ENCODE measurements around the gene TRAF3.

DNA sequence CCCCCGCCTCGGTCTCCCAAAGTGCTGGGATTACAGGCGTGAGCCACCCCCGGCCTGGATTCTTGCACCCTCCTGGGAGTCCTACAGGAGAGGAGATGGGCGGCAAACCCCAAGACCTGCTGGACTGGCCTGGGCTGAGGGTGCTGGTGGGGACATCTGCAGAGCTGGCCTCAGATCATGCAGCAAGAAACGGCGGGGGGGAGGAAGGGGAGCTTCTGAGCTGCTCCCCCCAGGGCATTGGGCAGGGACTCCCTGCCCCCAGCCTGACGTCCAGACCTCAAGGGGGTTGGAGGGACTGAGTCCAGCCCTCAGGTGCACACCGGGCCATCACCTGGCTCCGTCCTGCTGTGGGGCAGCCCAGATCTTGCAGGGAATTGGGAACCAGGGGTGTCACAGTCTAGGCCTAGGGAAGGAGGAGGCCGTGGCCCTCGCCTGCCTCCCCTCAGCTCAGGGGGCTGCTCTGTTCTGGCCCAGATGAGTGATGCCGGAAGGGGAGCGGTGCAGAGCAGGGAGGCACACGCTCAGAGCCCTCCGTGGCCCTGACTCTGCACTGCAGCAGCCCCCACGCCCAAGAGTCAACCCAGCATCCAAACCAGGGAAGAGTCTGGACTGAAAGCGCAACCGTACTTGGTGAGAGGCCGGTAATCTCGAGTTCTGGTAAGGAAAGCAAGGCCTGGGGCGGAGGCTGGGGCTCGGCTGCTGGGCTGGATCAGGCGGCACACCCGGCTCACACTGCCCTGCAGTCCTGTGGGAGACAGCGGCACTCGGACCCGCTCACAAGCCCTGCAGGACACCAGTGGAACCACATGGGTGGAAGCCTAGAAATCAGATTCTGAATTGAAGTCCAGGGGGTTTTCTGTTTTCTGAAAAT lies 136.3 kb downstream of the TRAF3 start:
- TF ChIP-seq, protein P1, sequence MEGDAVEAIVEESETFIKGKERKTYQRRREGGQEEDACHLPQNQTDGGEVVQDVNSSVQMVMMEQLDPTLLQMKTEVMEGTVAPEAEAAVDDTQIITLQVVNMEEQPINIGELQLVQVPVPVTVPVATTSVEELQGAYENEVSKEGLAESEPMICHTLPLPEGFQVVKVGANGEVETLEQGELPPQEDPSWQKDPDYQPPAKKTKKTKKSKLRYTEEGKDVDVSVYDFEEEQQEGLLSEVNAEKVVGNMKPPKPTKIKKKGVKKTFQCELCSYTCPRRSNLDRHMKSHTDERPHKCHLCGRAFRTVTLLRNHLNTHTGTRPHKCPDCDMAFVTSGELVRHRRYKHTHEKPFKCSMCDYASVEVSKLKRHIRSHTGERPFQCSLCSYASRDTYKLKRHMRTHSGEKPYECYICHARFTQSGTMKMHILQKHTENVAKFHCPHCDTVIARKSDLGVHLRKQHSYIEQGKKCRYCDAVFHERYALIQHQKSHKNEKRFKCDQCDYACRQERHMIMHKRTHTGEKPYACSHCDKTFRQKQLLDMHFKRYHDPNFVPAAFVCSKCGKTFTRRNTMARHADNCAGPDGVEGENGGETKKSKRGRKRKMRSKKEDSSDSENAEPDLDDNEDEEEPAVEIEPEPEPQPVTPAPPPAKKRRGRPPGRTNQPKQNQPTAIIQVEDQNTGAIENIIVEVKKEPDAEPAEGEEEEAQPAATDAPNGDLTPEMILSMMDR (IDR thresholded peaks at IDR 0.05; ENCODE audit: insufficient read depth, low read length, poor library complexity, severe bottlenecking): no peak
- TF ChIP-seq EZH2phosphoT487 (conservative IDR thresholded peaks at IDR 0.05; ENCODE audit: low read length): no peak
